H1 (cell line): ENCODE data around the gene MPP4. TPM values are rescaled to one million over a fixed set of nuclear protein-coding genes. Genes with fewer than 3 reads are reported as not detected.

Source experiments
- CTCF ChIA-PET: fragments of 300-600 bp; sonication (Branson Sonifier 250); formaldehyde crosslinking; loops from one replicate; lab custom pipeline; 2021; ENCODE audit not compliant: partially characterized antibody; lab: Charles Lee
- POLR2A ChIA-PET: fragments of 300-600 bp; sonication (Branson Sonifier 250); formaldehyde crosslinking; loops from one replicate; lab custom pipeline; 2021; ENCODE audit warnings: inconsistent platforms; ENCODE audit not compliant: partially characterized antibody; lab: Charles Lee
- DNase-seq, 2 experiments: peaks; one replicate each; pipeline versions ENCODE4 v3.0.0 to v3.0.0-alpha.2; 2010 to 2022; ENCODE audit warnings: low spot score in 2 of 2, low read depth in 1 of 2, mixed read lengths in 1 of 2
- FAIRE-seq: peaks from 2 replicates; lab custom pipeline; 2011; peaks lifted over from hg19 to GRCh38; lab: Jason Lieb, UNC
- H2AFZ ChIP-seq: 2 replicates; pipeline ENCODE4 v1.8.1; 2012; ENCODE audit warnings: low read length, inconsistent platforms
- H2AK5ac ChIP-seq: 2 replicates; pipeline ENCODE4 v1.6.1; 2013; ENCODE audit warnings: low read depth, low read length
- H2BK120ac ChIP-seq: replicated peaks from 2 replicates; pipeline ENCODE3; 2013; ENCODE audit warnings: low read depth, low read length, inconsistent platforms
- H2BK12ac ChIP-seq: 2 replicates; pipeline ENCODE4 v1.6.1; 2013; ENCODE audit warnings: low read depth, low read length
- H2BK15ac ChIP-seq: 2 replicates; pipeline ENCODE4 v1.6.1; 2013; ENCODE audit warnings: low read length
- H2BK20ac ChIP-seq: 2 replicates; pipeline ENCODE4 v1.6.1; 2013; ENCODE audit warnings: low read length
- H2BK5ac ChIP-seq: 2 replicates; pipeline ENCODE4 v1.6.1; 2013; ENCODE audit warnings: low read depth, low read length
- H3K14ac ChIP-seq: 2 replicates; pipeline ENCODE4 v1.6.1; 2013; ENCODE audit warnings: inconsistent platforms; ENCODE audit not compliant: insufficient read length
- H3K18ac ChIP-seq: 2 replicates; pipeline ENCODE4 v1.6.1; 2013; ENCODE audit warnings: low read length; ENCODE audit errors: extremely low read depth
- H3K23ac ChIP-seq: 2 replicates; pipeline ENCODE4 v1.6.1; 2013; ENCODE audit warnings: inconsistent platforms; ENCODE audit not compliant: insufficient read length
- H3K23me2 ChIP-seq: 2 replicates; pipeline ENCODE4 v1.6.1; 2013; ENCODE audit warnings: low read depth, low read length
- H3K27ac ChIP-seq: 2 replicates; pipeline ENCODE4 v1.6.1; 2011; ENCODE audit warnings: low read depth, low read length, inconsistent platforms
- H3K27me3 ChIP-seq, 4 experiments: replicated peaks in 1 of 4; 1 replicate in 1 of 4; 2 replicates in 3 of 4; pipeline versions ENCODE4 v1.6.1 to v1.8.1; 2011 to 2013; ENCODE audit warnings: low read length in 3 of 4, mild to moderate bottlenecking in 3 of 4, inconsistent platforms in 2 of 4, mixed read lengths in 2 of 4, moderate library complexity in 1 of 4; ENCODE audit not compliant: control insufficient read depth in 3 of 4, insufficient read depth in 3 of 4; ENCODE audit errors: extremely low read depth in 1 of 4
- H3K36me3 ChIP-seq, 4 experiments: 2 replicates each; pipeline versions ENCODE4 v1.6.1 to v1.8.1; 2011 to 2013; ENCODE audit warnings: mild to moderate bottlenecking in 4 of 4, low read length in 3 of 4, moderate library complexity in 2 of 4, control low read depth in 1 of 4, inconsistent platforms in 1 of 4; ENCODE audit not compliant: insufficient read depth in 4 of 4, control insufficient read depth in 2 of 4
- H3K4ac ChIP-seq: replicated peaks from 2 replicates; pipeline ENCODE3; 2013; ENCODE audit warnings: low read length, low read depth, mixed read lengths, inconsistent platforms; ENCODE audit not compliant: insufficient read length
- H3K4me1 ChIP-seq, 4 experiments: replicated peaks in 1 of 4; 1 replicate in 1 of 4; 2 replicates in 3 of 4; pipeline versions ENCODE4 v1.6.1 to v1.8.1; 2011 to 2013; ENCODE audit warnings: low read length in 3 of 4, inconsistent platforms in 2 of 4, mixed read lengths in 1 of 4; ENCODE audit not compliant: insufficient read depth in 4 of 4, control insufficient read depth in 3 of 4
- H3K4me2 ChIP-seq, 2 experiments: 2 replicates each; pipeline versions ENCODE4 v1.6.1 to v1.8.1; 2011 to 2013; ENCODE audit warnings: low read depth in 2 of 2, low read length in 2 of 2, control low read depth in 1 of 2, inconsistent platforms in 1 of 2, mild to moderate bottlenecking in 1 of 2; ENCODE audit not compliant: insufficient read depth in 1 of 2
- H3K4me3 ChIP-seq, 4 experiments: fragments of 200-600, 300-600 bp in 1 of 4; sonication (generic), shearing (Covaris generic), sonication (Bioruptor Twin) in 1 of 4; 2 replicates each; pipeline versions ENCODE4 v1.5.1 to v1.8.1; 2011 to 2016; ENCODE audit warnings: low read length in 4 of 4, low read depth in 3 of 4, control low read depth in 2 of 4, inconsistent platforms in 2 of 4, mild to moderate bottlenecking in 2 of 4, mixed read lengths in 1 of 4, moderate library complexity in 1 of 4; ENCODE audit not compliant: insufficient read depth in 2 of 4; ENCODE audit errors: extremely low read depth in 1 of 4
- H3K56ac ChIP-seq: replicated peaks from 2 replicates; pipeline ENCODE3; 2013; ENCODE audit warnings: low read depth, mild to moderate bottlenecking, mixed read lengths, low read length, inconsistent platforms; ENCODE audit not compliant: insufficient read length
- H3K79me1 ChIP-seq: 2 replicates; pipeline ENCODE4 v1.6.1; 2013; ENCODE audit warnings: low read depth, low read length, control low read depth
- H3K79me2 ChIP-seq, 2 experiments: 2 replicates each; pipeline versions ENCODE4 v1.6.1 to v1.8.1; 2012 to 2013; ENCODE audit warnings: low read length in 2 of 2, mild to moderate bottlenecking in 2 of 2, inconsistent platforms in 1 of 2; ENCODE audit not compliant: insufficient read depth in 2 of 2, control insufficient read depth in 1 of 2
- H3K9ac ChIP-seq, 4 experiments: replicated peaks in 1 of 4; 1 replicate in 1 of 4; 2 replicates in 3 of 4; pipeline versions ENCODE4 v1.6.1 to v1.8.1; 2011 to 2013; ENCODE audit warnings: low read depth in 3 of 4, low read length in 3 of 4, control low read depth in 2 of 4, mild to moderate bottlenecking in 2 of 4, moderate library complexity in 2 of 4, inconsistent platforms in 1 of 4; ENCODE audit errors: extremely low read depth in 1 of 4
- H3K9me3 ChIP-seq, 2 experiments: 2 replicates each; pipeline versions ENCODE4 v1.6.1 to v1.8.1; 2012 to 2013; ENCODE audit warnings: mild to moderate bottlenecking in 2 of 2, moderate library complexity in 2 of 2, control low read depth in 1 of 2, inconsistent platforms in 1 of 2, low read depth in 1 of 2, low read length in 1 of 2, mixed read lengths in 1 of 2; ENCODE audit not compliant: insufficient read depth in 2 of 2
- H4K20me1 ChIP-seq, 2 experiments: replicated peaks in 1 of 2; 2 replicates each; pipeline versions ENCODE3 to v1.8.1; 2011 to 2013; ENCODE audit warnings: inconsistent platforms in 2 of 2, low read length in 2 of 2, mild to moderate bottlenecking in 1 of 2; ENCODE audit not compliant: insufficient read depth in 2 of 2, control insufficient read depth in 1 of 2
- H4K5ac ChIP-seq: 2 replicates; pipeline ENCODE4 v1.6.1; 2013; ENCODE audit warnings: low read length, low read depth, mixed read lengths, inconsistent platforms; ENCODE audit not compliant: insufficient read length
- H4K8ac ChIP-seq: 2 replicates; pipeline ENCODE4 v1.8.0; 2013; ENCODE audit warnings: mild to moderate bottlenecking, moderate library complexity, low read length, inconsistent platforms; ENCODE audit not compliant: insufficient read depth; ENCODE audit errors: extremely low read depth
- H4K91ac ChIP-seq: replicated peaks from 2 replicates; pipeline ENCODE3; 2013; ENCODE audit warnings: low read length, mixed read lengths, inconsistent platforms; ENCODE audit not compliant: insufficient read length
- CHD2 ChIP-seq: IDR thresholded peaks from 2 replicates; pipeline ENCODE4 v1.6.1; 2012; ENCODE audit warnings: low read length, improper control_type of control experiment
- WGBS, 2 experiments: shearing (Covaris generic) in 1 of 2; methylation state at CpG; one replicate each; pipeline versions ENCODE4 v1.1.6 to v1.1.7; 2013 to 2015; ENCODE audit warnings: low lambda C conversion rate in 2 of 2, mixed read lengths in 2 of 2, inconsistent platforms in 1 of 2, low coverage in 1 of 2, missing lambda C conversion rate in 1 of 2; ENCODE audit not compliant: insufficient replicate concordance in 2 of 2, insufficient coverage in 1 of 2, insufficient read length in 1 of 2; ENCODE audit errors: extremely low coverage in 1 of 2, missing lambda C conversion rate in 1 of 2; 5-methylcytosine and 5-hydroxymethylcytosine counted together
- polyA plus RNA-seq, 7 experiments: library from polyadenylated mRNA; depleted of rRNA in 3 of 7; stranded (reverse) in 5 of 7; unstranded in 2 of 7; fragments of >200 nt in 5 of 7; fragments of 200-250 nt in 2 of 7; gene quantifications; 1 replicate in 5 of 7; 2 replicates in 1 of 7; 4 replicates in 1 of 7; pipeline versions ENCODE4 v1.2.1 to v1.2.3, GENCODE V29; 2011 to 2013; ENCODE audit warnings: missing spikeins in 2 of 7, mixed read lengths in 2 of 7
- total RNA-seq: library from RNA; stranded (reverse); fragmentation: NEBNext Ultra II Directional; extraction: Animal tissue kit (Norgen Biotek cat#: 25700); gene quantifications from 2 replicates; pipeline ENCODE4 v1.2.1, GENCODE V29; 2021

MPP4 gene
- total and polyA plus RNA-seq, 2 of the 8 experiments (the other 6 are each of a cell fraction or from before 2014, with no cell fraction given), result not detected

DNA sequence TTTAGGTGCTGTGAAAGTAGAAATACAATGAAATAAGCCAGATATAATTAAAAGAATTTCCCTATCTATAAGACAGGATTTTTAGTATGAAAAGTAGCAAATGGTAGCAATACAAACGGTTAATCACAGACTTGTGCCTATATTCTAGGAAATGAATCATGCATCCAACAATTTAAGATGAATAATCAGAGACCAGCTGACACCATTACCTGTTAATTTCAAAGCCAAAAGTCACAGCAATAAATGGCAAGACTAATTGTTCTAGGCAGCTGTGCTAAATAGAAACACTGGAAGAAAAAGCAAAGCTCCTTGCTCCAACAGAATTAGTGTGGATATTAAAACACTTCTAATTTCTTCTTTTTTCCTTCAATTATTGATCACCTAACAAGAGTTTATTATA lies 35.1 kb upstream of the MPP4 start:
- Histone ChIP-seq H3K23ac (no peak overlapping the region), H3K9me3 (no peaks in the 10 kb centered on the region), H4K20me1 (no peaks in the 10 kb centered on the region), H2BK5ac (no peak overlapping the region), H3K27me3 (no peaks in the 10 kb centered on the region), H4K91ac (no peak overlapping the region), H3K4me2 (no peak overlapping the region), H2BK15ac (no peak overlapping the region), H3K27ac (no peak overlapping the region), H3K79me1 (no peaks in the 10 kb centered on the region), H2BK20ac (no peak overlapping the region), H2BK12ac (no peak overlapping the region), H3K79me2 (no peaks in the 10 kb centered on the region), H3K23me2 (no peaks in the 10 kb centered on the region), H4K5ac (no peak overlapping the region), H2AFZ (no peak overlapping the region), H3K56ac (no peak overlapping the region), H3K18ac (no peak overlapping the region), H3K4ac (no peak overlapping the region), H3K14ac (no peak overlapping the region), H2BK120ac (no peak overlapping the region), H3K4me1 (no peaks in the 10 kb centered on the region), H3K4me3 (no peak overlapping the region), H2AK5ac (no peak overlapping the region), H3K9ac (no peak overlapping the region), H4K8ac (no peak overlapping the region), H3K36me3 (peaks cover 0 to 29% (median 7%) of the 10 kb centered on the region in 4 experiments; a peak in 4 of 8 replicates)
- TF ChIP-seq CHD2, result no peak
- FAIRE-seq (no peak), DNase-seq (no peak)
- ChIA-PET POLR2A (no interaction called here), CTCF (interaction anchor here (0.6 to 1.3 kb wide), 2 partner anchors 35 to 444 kb away, joined by 3 read pairs; no protein-coding TSS in a partner anchor)
- WGBS, 2 experiments, result 90% methylated on average over 1 of the region's 1 CpG; no CpG with 5 or more reads in 1 of the 2 experiments
